NOMO-1 treated with DMSO at 0.1 percent for 48 hours (cell line): ENCODE results near the gene RBM4.

Experiments
- DNase-seq: peaks from one replicate; lab custom pipeline; 2025; ENCODE audit not compliant: unreplicated experiment; lab: John Stamatoyannopoulos, UW

Gene RBM4

DNA sequence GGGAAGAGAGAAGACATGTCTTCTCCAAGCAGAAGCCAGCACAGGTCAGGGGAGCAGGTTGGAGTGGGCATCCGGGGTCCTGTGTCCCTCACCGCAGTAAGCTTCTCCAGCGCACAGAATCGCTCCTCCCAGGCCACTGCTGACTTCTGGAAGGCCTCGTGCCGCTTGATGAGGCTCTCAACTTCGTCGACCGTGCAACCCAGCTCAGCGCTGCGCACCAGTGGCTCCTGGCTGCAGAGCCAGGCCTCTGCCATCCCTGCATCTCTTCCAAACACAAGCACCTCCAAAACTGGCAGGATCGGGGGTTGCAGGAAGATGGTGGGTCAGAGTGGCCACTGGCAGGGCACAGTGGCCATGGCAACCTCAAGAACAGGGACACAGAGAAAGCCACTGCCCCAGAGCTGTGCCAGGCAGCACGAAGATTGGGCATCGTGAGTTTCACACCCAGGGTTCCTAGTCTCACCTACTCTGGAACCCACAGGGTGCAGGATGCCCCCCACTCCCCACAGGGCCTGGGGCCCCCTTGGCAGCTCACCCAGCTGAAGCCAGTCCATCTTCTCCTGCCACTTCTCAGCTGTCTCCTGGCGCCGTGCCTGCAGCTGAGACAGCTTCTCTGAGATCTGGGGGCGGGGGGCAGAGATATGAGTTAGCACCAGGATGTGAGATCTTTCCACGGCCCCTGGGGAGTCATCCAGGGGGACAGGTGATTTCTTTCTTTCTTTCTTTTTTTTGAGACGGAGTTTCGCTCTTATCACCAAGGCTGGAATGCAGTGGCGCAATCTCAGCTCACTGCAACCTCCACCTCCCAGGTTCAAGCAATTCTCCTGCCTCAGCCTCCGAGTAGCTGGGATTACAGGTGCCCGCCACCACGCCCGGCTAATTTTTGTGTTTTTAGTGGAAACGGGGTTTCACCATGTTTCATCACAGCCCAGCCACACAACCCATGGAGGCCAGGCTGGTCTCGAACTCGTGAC is 50.3 kb downstream of the RBM4 start:
- no peak for DNase-seq

- no peak for DNase-seq
Observed at GRCh38 chr11:66689661-66690590, 51.4 kb downstream of the RBM4 start.

DNA sequence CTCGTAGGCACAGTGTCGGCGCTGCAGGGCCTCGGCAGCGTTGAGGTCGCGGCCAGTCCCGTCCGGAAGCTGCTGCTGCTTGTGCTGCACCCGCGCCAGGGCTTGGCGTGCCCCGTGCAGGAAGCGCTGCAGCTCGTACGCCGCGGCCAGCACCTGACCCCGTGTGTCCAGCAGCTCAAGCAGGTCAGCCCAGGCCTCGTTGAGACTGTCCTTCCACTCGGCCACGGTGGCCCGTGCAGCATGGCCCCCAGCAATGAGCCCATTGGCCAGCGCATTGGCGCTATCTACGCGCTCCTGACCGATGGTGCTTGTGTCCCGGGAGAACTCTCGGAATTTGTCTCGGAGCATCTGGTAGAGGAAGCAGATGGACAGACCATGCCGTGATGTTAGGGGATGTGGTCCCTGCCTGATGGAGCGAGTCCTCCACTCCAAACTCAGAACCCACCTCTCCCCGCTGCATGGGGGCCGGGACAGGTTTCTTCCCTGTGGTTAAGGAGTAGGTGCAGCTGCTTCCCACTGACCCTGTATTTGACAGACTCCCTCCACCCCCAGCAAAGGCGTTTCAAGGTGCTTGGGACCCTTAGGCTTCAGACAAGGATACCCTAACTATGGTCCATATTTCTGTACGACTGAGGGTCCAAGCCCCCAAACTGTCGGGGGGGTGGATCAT is 52.9 kb downstream of the RBM4 start:
- no peak for DNase-seq

- DNase-seq = no peak
Observed at GRCh38 chr11:66692446-66692845, 53.9 kb downstream of the RBM4 start.

DNA sequence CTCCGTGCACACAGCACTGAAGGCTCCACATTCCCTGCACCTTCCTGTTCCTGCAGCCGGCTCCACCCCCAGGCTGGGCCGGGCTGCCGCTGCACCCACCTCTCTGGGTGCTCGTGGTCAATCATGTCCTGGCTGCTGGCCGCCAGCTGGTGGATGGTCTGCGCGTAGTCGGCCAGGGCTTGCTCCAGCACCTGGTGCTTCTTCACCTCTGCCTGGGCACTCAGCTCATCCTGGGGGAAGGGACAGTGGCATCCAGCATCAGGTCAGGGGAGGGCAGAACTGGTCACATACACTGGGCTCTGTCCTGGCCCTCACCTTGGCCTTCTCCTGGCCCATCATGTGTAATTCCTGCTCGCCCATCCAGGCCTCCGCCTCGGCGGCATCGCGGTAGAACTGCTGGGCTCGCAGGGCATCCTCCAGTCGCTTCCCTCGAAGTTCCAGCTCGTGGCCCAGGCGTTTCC is 54.4 kb downstream of the RBM4 start:
- DNase-seq = no peak

DNA sequence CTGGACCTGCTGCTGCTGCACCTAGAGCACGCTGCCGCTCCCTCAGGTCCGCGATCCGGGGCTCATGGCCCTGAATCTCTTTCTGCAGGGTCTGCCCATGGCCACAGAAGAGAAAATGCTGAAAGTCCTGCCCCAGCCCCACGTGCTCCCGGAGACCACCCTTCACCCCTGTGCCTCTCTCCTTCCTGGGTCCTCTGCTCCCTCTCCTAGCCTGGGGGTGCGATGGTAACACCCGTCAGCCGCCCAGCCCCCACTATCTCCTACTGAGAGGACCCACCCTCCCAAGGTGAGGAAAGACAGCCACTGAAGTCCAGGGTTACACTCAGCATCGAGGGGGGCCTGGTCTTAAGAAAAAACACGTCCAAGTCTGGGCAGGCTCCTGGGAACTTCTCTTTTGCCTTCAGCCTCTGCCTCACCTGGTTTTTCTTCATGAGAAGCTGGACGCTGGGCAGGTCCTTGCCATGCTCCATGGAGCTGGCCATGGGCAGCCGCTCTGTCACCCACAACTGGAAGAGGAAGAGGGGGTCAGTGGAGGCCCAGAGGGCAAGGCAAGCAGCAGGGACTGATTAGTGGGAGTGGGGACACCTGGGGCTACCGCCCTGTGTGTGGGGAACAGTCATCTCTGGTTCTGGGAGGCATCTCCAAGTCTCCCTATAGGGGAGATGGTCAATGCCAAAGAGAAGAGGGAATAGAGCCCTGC is 55.0 kb downstream of the RBM4 start:
- no peak for DNase-seq

GRCh38 chr11:66694056-66694410 is 55.5 kb downstream of the RBM4 start:
- DNase-seq = no peak

GRCh38 chr11:66694732-66695207 is 56.3 kb downstream of the RBM4 start:
- peak; percentile 86 for DNase-seq
